ENCODE measurements around the gene KLF6. TPM values are rescaled to one million over a fixed set of nuclear protein-coding genes. Genes with fewer than 3 reads are reported as not detected.

KLF6 gene
- total RNA-seq, 1 experiment from 2014 or later = 70.1 TPM

DNA sequence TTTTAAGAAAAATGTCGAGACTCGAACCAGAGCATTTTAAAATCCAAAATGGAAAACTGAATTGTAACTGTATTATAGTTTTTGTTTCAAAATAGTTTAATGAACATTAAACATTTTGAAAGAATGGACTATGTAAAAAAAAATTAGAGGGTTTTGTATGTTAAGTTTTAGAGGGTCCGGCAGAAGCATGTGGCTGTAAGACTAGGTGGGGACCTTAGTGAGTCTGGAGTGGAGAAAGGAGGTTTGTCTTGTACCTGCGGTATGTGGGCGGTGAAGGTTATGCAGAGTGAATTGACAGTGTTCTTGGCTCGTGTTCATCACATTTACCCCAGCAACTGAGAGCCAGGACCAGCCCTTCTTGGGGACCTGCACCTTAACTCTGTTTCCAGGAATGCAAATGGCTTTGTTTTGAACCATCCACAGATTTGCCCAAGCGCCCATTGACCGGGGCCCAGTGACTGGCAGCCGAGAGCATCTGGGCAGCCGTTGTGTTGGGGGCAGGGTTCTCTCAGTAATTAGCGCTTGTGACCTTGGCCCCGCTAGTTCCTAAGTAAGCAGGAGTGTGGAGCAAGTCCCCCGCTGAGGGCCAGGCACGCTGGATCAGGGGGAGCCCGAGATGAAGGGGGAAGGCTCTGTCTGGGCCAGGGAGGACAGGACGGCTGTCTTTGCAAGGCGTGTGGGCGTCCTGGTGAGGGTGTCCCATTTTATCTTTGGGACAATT, 1.4 kb upstream of the KLF6 start:
- TSS peak; percentile 88 for BruUV-seq (replicated peaks)
- no peak for DNase-seq (ENCODE audit: low spot score)
- Histone ChIP-seq H3K4me1 (ENCODE audit: insufficient read depth, low read length, poor library complexity, severe bottlenecking) (peaks cover 20% of the 10 kb centered on the region), H3K27ac (ENCODE audit: low read depth, low read length, poor library complexity, severe bottlenecking) (peak overlapping the region; percentile 100), H3K4me3 (ENCODE audit: low read depth, low read length, poor library complexity, severe bottlenecking) (peak overlapping the region; percentile 97), H3K27me3 (replicated peaks; ENCODE audit: insufficient read depth, low read depth, low read length, poor library complexity) (no peaks in the 10 kb centered on the region), H3K36me3 (ENCODE audit: insufficient read depth, low read length, poor library complexity, severe bottlenecking) (peaks cover 11% of the 10 kb centered on the region), H3K9me3 (ENCODE audit: low read depth, low read length, poor library complexity, severe bottlenecking) (peaks cover 15% of the 10 kb centered on the region)
- POLR2A ChIA-PET (ENCODE audit: low non-redundant PET) = interaction anchor here (1.2 kb wide), 1 partner anchor 31 kb away, joined by 4 read pairs; no protein-coding TSS in a partner anchor
- intact Hi-C loops (cut with micrococcal nuclease; ENCODE audit: unreplicated experiment) = loop anchor here (10.0 kb wide), 1 partner anchor 268 kb away; no protein-coding TSS in a partner anchor
- CTCF ChIA-PET = no interaction called here
- TF ChIP-seq EZH2 (IDR thresholded peaks at IDR 0.05; ENCODE audit: borderline replicate concordance, low read depth, low read length, poor library complexity, severe bottlenecking) = no peak
- TF ChIP-seq, protein P1, sequence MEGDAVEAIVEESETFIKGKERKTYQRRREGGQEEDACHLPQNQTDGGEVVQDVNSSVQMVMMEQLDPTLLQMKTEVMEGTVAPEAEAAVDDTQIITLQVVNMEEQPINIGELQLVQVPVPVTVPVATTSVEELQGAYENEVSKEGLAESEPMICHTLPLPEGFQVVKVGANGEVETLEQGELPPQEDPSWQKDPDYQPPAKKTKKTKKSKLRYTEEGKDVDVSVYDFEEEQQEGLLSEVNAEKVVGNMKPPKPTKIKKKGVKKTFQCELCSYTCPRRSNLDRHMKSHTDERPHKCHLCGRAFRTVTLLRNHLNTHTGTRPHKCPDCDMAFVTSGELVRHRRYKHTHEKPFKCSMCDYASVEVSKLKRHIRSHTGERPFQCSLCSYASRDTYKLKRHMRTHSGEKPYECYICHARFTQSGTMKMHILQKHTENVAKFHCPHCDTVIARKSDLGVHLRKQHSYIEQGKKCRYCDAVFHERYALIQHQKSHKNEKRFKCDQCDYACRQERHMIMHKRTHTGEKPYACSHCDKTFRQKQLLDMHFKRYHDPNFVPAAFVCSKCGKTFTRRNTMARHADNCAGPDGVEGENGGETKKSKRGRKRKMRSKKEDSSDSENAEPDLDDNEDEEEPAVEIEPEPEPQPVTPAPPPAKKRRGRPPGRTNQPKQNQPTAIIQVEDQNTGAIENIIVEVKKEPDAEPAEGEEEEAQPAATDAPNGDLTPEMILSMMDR (conservative IDR thresholded peaks at IDR 0.05; ENCODE audit: low read depth, low read length) = no peak

DNA sequence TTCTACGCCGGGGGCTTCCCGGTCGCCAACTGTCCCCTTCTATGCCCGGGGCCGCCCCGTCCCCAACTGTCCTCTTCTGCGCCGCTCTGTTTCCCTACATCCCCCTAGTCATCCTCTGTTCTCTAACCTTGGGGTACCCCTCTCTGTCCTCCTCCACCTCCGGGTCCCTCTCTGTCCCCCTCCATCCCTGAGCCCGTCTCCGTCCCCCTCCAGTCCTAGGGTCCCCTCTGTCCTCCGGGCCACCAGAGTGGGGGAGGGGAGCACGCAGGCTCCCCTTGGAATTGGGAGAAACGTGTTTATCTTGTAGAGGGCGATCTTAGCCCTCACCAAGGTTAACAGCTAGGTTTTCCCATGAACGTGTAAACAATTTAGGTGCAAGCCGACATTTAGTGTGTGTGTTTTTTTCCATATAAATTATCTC, 852 bp upstream of the KLF6 start:
- intact Hi-C loops (cut with micrococcal nuclease; ENCODE audit: unreplicated experiment) = loop anchor here (1.0 to 10.0 kb wide), 2 partner anchors 19 to 269 kb away; no protein-coding TSS in a partner anchor
- Histone ChIP-seq H3K4me3 (ENCODE audit: low read depth, low read length, poor library complexity, severe bottlenecking) (peak overlapping the region; percentile 97), H3K27ac (ENCODE audit: low read depth, low read length, poor library complexity, severe bottlenecking) (peak overlapping the region; percentile 100), H3K27me3 (replicated peaks; ENCODE audit: insufficient read depth, low read depth, low read length, poor library complexity) (no peaks in the 10 kb centered on the region), H3K36me3 (ENCODE audit: insufficient read depth, low read length, poor library complexity, severe bottlenecking) (peaks cover 17% of the 10 kb centered on the region), H3K9me3 (ENCODE audit: low read depth, low read length, poor library complexity, severe bottlenecking) (peaks cover 15% of the 10 kb centered on the region), H3K4me1 (ENCODE audit: insufficient read depth, low read length, poor library complexity, severe bottlenecking) (peaks cover 26% of the 10 kb centered on the region)
- CTCF ChIA-PET = no interaction called here
- BruUV-seq (replicated peaks) = no TSS peak
- POLR2A ChIA-PET (ENCODE audit: low non-redundant PET) = interaction anchor here (1.0 to 1.2 kb wide), 4 partner anchors 9 to 870 kb away, joined by 3 to 4 read pairs (median 4); no protein-coding TSS in a partner anchor
- peak; percentile 69 for DNase-seq (ENCODE audit: low spot score)
- no peak for TF ChIP-seq EZH2 (IDR thresholded peaks at IDR 0.05; ENCODE audit: borderline replicate concordance, low read depth, low read length, poor library complexity, severe bottlenecking)
- TF ChIP-seq, protein P1 (conservative IDR thresholded peaks at IDR 0.05; ENCODE audit: low read depth, low read length) = no peak

DNA sequence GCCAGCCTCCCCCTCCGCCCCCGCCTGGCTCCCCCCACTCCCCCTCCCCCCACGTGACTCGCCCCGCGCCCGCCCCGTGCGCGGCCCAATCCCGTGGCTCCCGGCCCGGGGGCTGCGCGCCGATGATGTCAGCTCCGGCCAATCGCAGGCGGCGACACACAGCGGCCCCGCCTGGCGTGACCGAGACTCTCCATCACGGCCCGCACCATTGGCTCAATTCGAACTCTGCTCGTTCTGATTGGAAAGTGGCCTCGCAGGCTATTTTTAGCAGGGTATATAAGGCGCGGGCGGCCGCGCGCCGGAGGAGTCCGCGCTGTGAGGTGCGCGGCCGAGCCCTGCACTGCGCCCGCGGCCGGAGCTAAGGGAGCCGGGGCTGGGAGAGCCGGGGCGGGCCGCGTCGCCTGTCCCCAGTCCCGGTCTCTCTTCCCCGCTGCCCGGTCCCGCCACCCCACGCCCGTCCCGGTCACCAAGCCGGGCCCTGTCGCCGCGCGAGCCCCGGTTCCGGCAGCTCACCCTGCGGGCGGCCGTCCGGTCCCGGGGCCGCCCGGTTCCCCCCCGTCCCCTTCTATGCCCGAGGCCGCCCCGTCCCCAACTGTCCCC, 342 bp upstream of the KLF6 start:
- no peaks in the 10 kb centered on the region for H3K27me3 ChIP-seq (replicated peaks; ENCODE audit: insufficient read depth, low read depth, low read length, poor library complexity)
- peak overlapping the region; percentile 100 for H3K27ac ChIP-seq (ENCODE audit: low read depth, low read length, poor library complexity, severe bottlenecking)
- H3K4me3 ChIP-seq (ENCODE audit: low read depth, low read length, poor library complexity, severe bottlenecking) = peak overlapping the region; percentile 97
- ChIA-PET POLR2A (ENCODE audit: low non-redundant PET) (interaction anchor here (0.6 to 1.2 kb wide), 11 partner anchors 9 to 1741 kb away, joined by 3 to 7 read pairs (median 4); no protein-coding TSS in a partner anchor), CTCF (interaction anchor here (0.7 kb wide), 1 partner anchor 324 kb away, joined by 3 read pairs; no protein-coding TSS in a partner anchor)
- H3K9me3 ChIP-seq (ENCODE audit: low read depth, low read length, poor library complexity, severe bottlenecking) = peaks cover 15% of the 10 kb centered on the region
- H3K36me3 ChIP-seq (ENCODE audit: insufficient read depth, low read length, poor library complexity, severe bottlenecking) = peaks cover 22% of the 10 kb centered on the region
- intact Hi-C loops (cut with micrococcal nuclease; ENCODE audit: unreplicated experiment) = loop anchor here (1.0 to 10.0 kb wide), 2 partner anchors 20 to 269 kb away; no protein-coding TSS in a partner anchor
- DNase-seq (ENCODE audit: low spot score) = peak; percentile 98
- peaks cover 31% of the 10 kb centered on the region for H3K4me1 ChIP-seq (ENCODE audit: insufficient read depth, low read length, poor library complexity, severe bottlenecking)
- no peak for TF ChIP-seq EZH2 (IDR thresholded peaks at IDR 0.05; ENCODE audit: borderline replicate concordance, low read depth, low read length, poor library complexity, severe bottlenecking)
- no TSS peak for BruUV-seq (replicated peaks)

Data from A673 (cell line).